ENCODE measurements around the gene EFHD2. TPM values are rescaled to one million over a fixed set of nuclear protein-coding genes. Genes with fewer than 3 reads are reported as not detected.

The EFHD2 gene
- total and polyA plus RNA-seq, 2 experiments from 2014 or later = 43.9 to 58.2 TPM

DNA sequence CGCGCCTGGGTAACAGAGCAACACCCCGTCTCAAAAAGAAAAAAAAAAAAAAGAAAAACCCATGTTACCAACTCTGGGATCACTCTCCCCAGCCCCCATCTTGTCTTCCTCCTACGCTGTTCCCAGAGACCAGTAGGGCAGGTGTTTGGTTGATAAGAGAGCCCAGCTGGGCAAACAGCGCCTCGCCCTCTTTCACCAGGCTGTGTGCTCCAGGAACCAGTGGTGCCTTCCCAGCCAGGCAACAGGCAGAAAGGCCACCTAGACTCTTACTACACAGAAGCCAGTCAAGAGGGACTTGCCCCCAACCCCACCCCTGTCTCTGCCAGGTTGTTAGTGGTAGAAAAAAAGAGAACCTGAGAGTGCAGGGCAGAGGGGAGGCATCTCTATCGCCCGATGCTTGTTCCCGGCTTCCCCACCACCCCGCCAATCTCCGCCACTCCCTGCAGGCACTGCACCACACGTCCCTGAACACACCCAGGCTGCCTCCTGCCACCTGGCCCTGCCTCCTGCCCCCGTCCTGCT is 14.5 kb downstream of the EFHD2 start:
- Histone ChIP-seq H3K9me3 (ENCODE audit: low read depth) (no peaks in the 10 kb centered on the region), H3K36me3 (no peaks in the 10 kb centered on the region), H3K27ac (no peak overlapping the region), H3K27me3 (no peaks in the 10 kb centered on the region), H3K4me3 (no peak overlapping the region), H3K4me1 (ENCODE audit: low read depth) (no peaks in the 10 kb centered on the region)
- TF ChIP-seq, protein P1, sequence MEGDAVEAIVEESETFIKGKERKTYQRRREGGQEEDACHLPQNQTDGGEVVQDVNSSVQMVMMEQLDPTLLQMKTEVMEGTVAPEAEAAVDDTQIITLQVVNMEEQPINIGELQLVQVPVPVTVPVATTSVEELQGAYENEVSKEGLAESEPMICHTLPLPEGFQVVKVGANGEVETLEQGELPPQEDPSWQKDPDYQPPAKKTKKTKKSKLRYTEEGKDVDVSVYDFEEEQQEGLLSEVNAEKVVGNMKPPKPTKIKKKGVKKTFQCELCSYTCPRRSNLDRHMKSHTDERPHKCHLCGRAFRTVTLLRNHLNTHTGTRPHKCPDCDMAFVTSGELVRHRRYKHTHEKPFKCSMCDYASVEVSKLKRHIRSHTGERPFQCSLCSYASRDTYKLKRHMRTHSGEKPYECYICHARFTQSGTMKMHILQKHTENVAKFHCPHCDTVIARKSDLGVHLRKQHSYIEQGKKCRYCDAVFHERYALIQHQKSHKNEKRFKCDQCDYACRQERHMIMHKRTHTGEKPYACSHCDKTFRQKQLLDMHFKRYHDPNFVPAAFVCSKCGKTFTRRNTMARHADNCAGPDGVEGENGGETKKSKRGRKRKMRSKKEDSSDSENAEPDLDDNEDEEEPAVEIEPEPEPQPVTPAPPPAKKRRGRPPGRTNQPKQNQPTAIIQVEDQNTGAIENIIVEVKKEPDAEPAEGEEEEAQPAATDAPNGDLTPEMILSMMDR (IDR thresholded peaks at IDR 0.05; ENCODE audit: low read depth, low read length) = no peak
- DNase-seq (ENCODE audit: low read depth in 1 of 2, low spot score in 1 of 2) = no peak

DNA sequence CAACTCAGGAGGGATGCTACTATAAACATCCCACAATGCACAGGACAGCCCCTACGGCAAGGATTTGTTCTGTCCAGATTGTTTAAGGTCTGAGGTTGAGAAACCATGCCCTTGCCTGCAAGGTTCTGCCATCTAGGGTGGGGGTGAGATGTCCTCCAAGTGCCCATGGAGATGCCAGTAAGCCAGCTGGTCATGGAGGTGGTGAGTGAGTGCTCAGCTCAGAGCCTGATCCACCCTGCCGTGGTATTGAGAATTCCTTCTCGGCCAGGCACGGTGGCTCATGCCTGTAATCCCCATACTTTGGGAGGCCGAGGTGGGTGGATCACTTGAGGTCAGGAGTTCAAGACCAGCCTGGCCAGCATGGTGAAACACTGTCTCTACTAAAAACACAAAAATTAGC is 15.3 kb downstream of the EFHD2 start:
- no peaks in the 10 kb centered on the region for H3K36me3 ChIP-seq
- H3K4me3 ChIP-seq = no peak overlapping the region
- H3K4me1 ChIP-seq (ENCODE audit: low read depth) = no peaks in the 10 kb centered on the region
- TF ChIP-seq, protein P1 (IDR thresholded peaks at IDR 0.05; ENCODE audit: low read depth, low read length) = no peak
- H3K27ac ChIP-seq = no peak overlapping the region
- no peaks in the 10 kb centered on the region for H3K27me3 ChIP-seq
- no peaks in the 10 kb centered on the region for H3K9me3 ChIP-seq (ENCODE audit: low read depth)
- DNase-seq (ENCODE audit: low read depth in 1 of 2, low spot score in 1 of 2) = no peak

- no peaks in the 10 kb centered on the region for H3K4me1 ChIP-seq (ENCODE audit: low read depth)
- H3K27ac ChIP-seq = no peak overlapping the region
- no peaks in the 10 kb centered on the region for H3K27me3 ChIP-seq
- no peaks in the 10 kb centered on the region for H3K9me3 ChIP-seq (ENCODE audit: low read depth)
- H3K36me3 ChIP-seq = no peaks in the 10 kb centered on the region
- no peak for DNase-seq (ENCODE audit: low read depth in 1 of 2, low spot score in 1 of 2)
- TF ChIP-seq, protein P1 (IDR thresholded peaks at IDR 0.05; ENCODE audit: low read depth, low read length) = no peak
- no peak overlapping the region for H3K4me3 ChIP-seq
These were observed 15.8 kb downstream of the EFHD2 start for GRCh38 chr1:15425521-15425920.

- no peak overlapping the region for H3K27ac ChIP-seq
- no peaks in the 10 kb centered on the region for H3K27me3 ChIP-seq
- H3K36me3 ChIP-seq = no peaks in the 10 kb centered on the region
- H3K4me3 ChIP-seq = no peak overlapping the region
- no peaks in the 10 kb centered on the region for H3K9me3 ChIP-seq (ENCODE audit: low read depth)
- TF ChIP-seq, protein P1 (IDR thresholded peaks at IDR 0.05; ENCODE audit: low read depth, low read length) = no peak
- no peaks in the 10 kb centered on the region for H3K4me1 ChIP-seq (ENCODE audit: low read depth)
- DNase-seq (ENCODE audit: low read depth in 1 of 2, low spot score in 1 of 2) = no peak
These were observed 16.3 kb downstream of the EFHD2 start for GRCh38 chr1:15425958-15426357.

DNA sequence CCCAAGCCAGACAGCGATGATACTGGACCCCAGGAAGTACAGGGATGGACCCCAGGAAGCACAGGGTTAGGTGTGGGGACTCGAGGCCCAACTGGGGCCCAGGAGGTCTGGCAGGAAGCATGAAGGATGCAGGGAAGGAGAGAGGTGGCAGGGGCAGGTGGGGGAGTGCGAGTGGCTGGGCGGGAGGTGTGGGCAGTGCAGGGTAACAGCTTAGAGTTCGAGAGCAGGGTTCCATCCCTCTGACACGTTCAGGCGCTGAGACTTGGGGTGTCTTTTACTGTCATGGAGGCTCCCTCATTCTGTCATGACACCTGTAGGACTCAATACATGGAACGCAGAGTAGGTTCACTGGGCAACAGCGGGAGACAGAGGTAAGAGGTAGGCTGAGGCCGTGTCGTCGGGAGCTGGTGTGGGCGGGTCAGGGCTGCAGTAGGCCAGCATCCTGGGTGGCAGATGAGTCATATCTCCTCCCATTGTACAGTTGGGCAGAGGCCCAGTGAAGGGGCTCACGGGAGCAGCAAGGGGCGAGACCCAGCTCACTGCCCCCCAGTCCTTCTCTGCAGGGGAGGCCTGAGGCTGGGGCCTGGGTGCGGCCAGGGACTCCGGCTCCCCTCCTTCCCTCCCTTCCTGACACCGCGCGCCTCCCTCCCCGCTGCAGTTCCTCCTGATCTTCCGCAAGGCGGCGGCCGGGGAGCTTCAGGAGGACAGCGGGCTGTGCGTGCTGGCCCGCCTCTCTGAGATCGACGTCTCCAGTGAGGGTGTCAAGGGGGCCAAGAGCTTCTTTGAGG is 17.0 kb downstream of the EFHD2 start:
- no peaks in the 10 kb centered on the region for H3K36me3 ChIP-seq
- no peaks in the 10 kb centered on the region for H3K9me3 ChIP-seq (ENCODE audit: low read depth)
- TF ChIP-seq, protein P1 (IDR thresholded peaks at IDR 0.05; ENCODE audit: low read depth, low read length) = peak; percentile 47
- peak in 1 of 2 donors; percentile 49 for DNase-seq (ENCODE audit: low read depth in 1 of 2, low spot score in 1 of 2)
- H3K27me3 ChIP-seq = no peaks in the 10 kb centered on the region
- H3K4me3 ChIP-seq = no peak overlapping the region
- no peaks in the 10 kb centered on the region for H3K4me1 ChIP-seq (ENCODE audit: low read depth)
- H3K27ac ChIP-seq = no peak overlapping the region

Measured in cardiac muscle cell (in vitro differentiated cells and primary cell).